Skin of body (tissue), 2 donors: ENCODE results near the gene PTPRM. TPM values are rescaled to one million over a fixed set of nuclear protein-coding genes. Genes with fewer than 3 reads are reported as not detected.

ENCODE experiments used
- DNase-seq: peaks from one replicate; lab custom pipeline; 2025; lab: John Stamatoyannopoulos, UW
- total RNA-seq: library from RNA; depleted of rRNA; stranded (reverse); fragments of >200 nt; gene quantifications from one replicate; pipeline ENCODE4 v1.2.3, GENCODE V29; 2014

Gene PTPRM
- total RNA-seq, 1 donor from 2014 or later: 46.3 TPM

DNA sequence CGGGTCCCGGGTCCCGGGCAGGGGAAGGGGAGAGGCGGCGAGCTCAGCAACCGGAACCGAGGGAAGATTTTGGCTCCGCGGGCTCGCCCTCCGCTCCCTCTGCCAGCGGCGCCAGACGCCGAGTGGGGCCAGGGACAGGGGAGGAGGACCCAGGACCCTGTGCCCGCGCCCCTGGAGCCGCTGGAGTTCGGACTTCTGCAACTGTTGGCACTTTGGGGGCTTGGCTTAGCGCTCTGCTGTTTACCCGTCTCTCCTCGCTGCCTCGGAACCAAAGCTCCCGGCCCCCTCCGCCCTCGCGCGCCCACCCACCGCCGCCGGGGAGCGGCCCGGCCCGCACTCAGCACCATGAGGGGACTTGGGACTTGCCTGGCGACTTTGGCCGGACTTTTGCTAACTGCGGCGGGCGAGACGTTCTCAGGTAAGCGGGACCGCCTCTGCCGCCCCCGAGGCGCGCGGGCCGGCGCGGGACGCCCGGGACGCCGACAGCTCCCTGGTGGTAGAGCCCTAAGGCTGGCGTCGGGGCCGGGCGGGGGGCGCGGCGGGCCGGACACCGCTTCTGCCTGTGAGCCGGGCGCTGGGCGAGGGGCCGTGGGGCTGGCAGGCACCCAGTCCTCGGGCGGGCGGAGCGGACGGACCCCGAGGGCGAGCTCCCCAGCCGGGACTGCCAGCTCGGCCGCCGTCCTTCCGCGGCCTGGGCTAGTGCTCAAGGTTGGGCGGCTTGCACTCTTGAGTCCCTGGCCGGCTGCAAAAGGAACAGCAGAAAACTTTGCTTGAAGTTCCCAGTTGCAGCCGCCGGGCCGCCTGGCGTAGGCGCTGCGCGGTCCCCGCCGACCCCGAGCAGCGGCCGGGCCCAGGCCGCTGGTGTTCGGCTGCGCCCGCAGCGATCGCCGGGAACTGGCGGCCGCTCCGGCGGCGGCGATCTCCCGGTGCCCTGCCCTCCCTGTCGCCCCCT, 634 bp downstream of the PTPRM start:
- DNase-seq: no peak

DNA sequence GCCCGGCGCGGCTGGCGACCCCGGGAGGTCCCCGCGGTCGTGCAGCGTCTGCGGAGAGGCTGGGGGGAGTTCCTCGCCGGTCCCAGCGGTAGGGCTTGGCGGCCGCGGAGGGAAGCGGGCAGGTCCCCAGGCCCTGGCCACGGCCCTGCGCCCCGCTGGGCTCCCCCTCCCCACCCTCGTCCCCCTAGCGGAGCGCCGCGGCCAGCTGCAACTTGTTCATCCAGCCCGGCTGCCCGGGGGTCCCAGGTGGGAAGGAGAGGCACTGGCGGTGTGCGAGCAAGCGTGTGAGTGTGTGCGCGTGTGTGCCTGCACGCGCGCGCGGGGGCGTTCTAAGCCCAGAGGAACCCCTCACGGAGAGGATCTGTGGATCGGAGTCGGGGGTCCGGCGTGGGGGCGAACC, 1.3 kb downstream of the PTPRM start:
- DNase-seq: no peak

DNA sequence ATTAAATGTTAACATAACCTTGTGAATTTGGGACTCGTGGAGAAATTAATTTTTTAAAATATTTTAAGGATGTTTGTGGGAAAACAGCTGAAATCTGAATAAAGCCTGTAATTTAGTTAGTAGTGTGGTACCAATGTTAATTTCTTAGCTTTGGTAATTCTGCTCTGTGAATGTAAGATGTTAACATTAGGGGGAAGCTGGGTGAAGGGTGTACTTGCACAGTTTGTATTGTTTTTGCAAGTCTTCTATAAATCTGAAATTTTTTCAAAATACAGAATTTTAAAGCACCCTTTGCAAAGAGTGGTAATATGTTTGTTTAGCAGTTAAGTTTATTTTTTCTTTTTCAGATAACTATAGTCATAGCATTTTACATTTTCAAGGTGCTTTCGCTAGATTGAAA, 4.5 kb downstream of the PTPRM start:
- DNase-seq: no peak

DNA sequence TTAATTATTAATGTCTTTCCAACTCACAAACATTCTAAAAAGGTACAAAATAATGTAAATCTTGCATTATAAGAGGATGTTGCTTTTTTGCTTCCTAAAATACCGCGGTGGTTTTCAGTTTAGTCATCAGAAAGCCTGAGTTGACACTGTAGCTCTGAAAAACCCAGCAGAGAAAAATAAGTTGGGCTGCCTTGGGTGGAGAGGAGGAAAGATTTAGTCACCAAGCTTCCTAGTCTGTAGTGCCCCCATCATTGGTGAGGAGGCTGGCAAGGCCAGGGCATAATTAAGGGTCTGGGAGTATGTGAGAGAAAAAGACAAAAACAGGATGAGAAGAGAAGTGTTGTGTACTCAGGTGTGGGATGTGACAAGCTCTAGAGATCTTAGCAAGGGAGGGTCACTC, 5.7 kb downstream of the PTPRM start:
- DNase-seq: no peak

DNA sequence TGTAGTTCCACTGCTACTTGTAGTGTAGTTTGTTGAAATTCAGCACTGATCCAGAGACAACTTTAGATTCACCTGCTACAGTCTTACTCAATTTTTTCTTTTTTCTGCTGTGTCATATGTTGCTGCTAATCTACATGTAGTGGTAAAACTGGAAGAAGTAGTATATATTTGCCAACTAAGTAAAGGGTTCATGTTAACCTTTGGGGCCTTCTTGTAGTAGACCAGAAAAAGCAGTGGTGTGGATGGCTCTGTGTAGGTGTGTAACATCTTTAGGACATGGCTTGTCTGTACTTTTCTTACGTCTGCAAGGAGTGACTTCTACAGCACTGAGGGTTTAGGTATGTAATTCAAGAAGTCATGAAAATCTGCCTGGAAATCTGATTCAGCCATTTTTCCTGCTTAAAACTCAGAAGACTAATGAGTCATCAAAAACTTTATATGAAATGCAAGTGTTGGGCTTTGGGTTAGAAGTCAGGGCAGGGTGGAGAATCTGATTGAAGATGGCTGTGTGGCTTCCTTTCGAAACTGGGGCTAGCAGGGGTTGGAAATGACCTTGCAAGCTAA, 8.4 kb downstream of the PTPRM start:
- DNase-seq: no peak

DNA sequence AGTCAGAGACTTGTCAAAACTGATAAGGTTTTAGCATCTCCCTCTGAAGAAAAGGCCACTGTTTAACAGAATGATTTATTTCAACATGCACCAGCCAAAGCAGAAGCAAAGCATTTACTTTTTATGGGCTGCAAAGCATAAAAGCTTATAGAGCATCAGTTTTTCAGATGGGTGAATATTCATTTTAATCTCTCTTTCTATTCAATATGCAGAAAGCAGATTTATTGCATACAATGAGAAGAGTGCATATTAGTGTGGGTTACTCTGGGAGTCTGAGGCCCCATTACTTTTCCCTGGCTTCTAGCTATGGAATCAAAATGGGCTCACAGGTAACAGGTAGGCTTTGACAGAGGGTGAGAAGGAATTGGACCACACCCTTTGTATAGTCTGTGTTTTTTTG, 9.0 kb downstream of the PTPRM start:
- no peak for DNase-seq

DNA sequence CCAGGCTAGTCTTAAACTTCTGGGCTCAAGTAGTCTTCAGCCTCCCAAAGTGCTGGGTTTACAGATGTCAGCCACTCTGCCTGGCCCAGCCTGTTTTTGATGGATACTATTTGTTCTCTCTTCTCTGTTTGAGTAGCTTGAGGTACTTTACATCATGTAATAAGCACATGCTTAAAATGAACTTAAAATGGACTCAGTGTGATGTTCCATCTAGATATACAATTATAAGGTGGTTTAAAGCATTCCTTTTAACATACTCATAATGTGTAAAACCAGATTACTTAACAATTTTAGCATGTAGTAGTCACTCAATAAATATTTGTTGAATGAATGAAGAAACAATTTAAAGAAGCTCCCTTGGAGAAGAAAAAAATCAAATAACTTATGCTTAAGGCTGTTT, 9.6 kb downstream of the PTPRM start:
- DNase-seq: no peak

DNA sequence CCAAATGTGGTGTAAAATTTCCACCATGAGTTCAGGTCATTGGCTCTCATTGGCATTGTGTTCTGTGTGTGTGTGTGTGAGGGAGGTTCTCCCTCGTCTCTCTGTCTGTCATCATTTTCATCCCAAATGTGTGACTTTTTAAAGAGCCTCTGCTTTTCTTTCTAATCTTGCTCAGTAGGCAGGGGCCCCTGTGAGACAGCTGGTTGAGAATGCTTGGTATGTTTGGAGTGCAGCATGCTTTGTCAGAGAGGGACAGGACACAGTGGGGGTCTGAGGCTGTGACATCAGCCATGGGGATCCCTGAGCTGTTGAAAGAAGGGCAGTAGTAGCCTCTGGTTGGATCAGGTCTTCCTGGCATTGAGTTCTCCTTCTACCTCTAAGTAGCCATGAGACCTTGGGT, 10.6 kb downstream of the PTPRM start:
- no peak for DNase-seq

DNA sequence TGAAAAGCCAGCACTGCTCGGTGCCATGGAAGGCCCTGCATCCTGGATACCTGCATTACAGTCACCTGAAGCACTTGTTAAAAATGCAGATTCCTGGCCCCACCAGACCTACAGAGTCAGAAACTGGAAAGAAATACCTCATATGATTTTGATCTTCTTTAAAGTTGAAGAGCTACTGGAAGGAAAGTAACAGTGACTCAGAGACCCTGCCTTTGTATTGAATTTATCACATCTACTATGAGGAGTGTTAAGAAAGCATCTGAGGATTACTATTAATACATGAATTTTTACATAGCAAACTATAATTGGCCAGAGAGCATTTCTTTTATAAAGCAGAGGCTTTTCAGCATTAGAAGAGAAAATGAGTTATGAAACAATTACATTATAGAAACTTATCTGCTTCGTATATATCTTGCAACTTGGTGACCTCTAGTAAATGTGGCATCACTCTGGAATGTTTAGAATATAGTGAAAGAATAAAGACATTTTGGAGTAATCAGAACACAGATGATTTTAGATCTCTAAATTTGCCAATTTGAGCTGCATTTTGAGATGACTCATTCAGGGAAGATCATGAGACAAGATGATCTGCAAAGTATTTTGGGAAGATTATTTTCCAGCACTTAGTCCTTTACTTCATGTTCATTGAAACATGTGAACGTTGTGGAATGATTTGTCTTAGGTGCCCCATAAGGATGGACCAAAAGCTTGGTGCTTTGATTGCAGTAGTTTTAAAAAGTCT, 12.2 kb downstream of the PTPRM start:
- no peak for DNase-seq

DNA sequence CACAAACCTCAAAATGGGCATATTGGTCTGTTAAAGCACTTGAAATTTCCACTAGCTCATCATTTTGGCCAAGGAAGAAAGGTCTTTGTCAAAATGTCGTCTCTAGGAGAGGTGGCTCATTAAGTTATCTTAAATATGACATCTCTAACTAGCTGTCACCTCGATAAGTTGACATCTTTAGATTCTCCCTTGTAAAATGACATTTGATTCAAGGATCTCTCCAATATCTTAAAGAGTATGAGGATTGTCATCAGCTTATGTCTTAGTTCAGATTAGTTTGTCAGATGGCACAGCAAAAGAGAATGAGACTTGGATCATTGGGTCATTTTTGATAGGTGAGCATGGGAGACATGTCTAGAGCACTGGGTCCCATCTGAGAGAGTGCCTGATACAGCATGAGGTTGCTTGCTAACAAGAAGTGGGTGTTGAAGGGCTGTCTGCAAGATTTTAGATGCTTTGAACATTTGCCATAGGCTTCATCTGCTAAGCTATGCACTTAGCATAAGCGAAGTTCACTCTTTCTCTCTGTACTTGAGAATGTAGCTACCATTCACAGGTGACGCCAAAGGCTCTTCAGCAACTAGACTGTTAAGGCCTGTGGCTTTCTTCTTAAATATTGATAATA, 12.9 kb downstream of the PTPRM start:
- DNase-seq: no peak

DNA sequence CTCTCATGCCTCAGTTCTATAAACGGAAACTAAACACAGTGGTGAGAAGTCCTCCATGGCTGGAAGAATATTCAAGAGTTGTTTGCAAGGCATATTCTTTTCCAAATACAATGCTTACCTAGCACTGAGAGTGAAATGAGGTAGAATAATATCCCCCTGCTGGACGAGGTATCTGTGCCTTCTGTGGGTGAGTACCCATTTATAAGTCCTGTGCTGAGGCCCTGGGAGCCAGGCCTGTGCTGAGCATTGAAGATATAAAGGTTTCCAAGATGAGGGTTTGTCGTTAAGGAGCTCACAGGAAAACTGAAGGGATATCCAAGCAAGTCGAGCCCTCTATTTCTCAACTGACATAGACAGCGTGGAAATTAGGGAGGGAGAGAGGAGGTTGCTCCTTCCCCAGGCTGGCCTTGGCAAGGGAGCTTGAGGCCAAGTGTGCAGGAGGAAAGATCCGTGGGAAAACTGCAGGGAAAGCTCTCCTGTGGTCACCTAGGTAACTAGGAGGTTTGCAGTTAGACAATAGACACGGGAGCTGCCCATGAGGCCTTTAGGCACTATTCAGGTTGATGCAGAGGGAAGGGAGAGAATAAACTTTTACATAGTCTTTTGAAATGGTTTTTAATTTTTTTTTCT, 17.6 kb downstream of the PTPRM start:
- no peak for DNase-seq

DNA sequence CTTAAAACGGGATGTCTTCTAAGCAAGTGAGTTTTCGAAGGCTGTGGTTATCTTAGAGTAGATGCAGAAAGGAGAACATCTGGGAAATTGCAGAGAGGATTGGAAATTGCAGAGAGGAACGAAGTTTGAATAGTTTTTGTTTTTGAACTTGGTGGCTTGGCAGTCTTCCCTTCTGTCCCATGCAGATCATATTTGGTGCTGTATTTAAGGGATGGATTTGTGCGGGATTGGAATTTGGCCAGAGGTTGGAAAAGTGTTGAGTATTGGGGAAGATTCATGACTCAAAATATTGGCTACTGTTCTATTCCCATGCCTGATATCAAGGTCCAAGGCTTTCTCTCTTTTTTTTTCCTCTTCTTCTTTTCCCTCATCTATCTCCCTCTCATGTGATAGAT, 18.2 kb downstream of the PTPRM start:
- no peak for DNase-seq

DNA sequence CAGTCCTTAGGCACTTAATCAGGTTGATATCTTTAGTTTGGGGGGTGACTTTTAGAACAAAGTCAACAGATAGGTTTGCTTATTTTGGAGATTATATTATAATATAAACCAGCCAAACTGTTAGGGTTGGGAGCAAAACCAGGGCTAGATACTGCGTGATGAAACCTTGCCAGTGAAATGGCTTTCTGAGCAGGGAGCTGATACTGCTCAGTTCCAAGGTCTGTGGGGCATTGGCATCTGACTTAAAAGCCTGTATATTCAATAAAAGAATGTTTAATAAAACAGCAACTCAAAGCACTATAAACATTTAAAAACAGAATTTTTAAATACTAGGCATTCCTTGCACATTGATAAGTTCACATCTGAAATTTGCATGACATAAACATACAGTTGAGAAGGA, 19.3 kb downstream of the PTPRM start:
- no peak for DNase-seq

DNA sequence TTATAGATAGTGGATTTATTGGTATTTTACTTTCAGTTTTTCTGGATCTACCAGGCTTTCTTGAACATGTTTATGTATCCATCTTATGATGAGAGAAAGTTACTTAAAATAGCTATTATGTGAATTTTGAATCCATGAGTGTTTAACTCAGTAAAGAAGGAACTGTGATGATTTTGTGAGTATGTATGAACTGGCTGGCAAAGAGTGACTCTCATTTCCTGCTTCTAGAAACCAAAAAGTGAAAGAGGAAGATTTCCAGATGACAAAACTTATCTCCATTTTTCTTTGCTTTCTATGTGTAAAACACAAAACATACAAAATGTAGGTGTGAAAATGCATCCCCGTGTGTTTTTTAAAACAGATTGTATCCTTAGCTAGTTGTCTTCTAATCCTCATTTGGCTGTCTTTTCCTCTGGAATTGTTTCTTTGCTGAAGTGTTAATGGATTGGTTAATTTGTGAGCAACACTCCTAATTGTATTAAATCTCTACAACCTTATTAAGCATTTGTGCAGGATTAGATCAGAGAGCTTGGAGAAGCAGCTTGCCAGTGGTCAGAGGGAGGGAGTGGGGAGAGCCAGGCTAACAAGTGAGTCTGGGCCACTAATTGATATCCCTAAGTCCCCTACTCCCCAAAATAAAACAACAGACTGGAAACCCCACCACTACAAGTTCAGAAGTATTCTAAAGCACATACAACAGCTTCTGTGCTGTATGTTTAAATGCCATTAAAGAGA, 23.9 kb downstream of the PTPRM start:
- no peak for DNase-seq

DNA sequence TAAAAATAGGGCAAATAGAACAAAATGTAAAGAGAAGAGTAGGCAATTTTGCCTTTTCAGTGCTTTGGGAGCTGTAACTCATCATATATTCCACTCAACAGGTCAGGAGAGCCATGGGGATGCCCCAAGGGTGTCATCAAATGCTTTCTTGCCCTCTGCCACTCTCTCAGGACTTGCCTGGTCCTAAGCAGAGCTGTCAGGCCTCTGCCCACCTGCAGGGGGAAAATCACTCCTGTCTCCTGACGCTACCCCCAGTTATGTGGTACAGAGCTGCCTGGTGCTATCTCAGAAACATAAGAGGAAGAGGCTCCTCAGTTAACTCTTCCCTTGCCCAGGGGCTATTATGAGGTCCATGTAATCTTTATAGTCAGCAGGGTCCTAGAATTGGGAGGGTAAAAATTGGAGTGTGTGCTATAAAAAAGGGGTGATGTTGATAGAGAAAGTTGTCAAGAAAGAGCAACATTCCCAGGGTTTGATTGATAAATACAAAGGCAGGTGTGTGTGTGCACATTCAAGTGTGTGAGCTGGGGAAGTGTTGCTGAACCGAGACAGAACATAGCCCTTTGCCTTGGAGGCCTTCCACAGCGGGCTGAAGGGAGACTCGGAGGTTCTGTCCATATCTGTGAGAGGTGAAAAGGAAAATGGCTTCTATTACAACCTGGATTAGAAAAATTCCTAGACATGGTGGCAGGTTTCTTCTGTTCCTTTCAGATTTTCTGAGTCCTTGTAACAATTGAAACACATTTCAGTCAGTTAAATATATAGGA, 25.4 kb downstream of the PTPRM start:
- no peak for DNase-seq

DNA sequence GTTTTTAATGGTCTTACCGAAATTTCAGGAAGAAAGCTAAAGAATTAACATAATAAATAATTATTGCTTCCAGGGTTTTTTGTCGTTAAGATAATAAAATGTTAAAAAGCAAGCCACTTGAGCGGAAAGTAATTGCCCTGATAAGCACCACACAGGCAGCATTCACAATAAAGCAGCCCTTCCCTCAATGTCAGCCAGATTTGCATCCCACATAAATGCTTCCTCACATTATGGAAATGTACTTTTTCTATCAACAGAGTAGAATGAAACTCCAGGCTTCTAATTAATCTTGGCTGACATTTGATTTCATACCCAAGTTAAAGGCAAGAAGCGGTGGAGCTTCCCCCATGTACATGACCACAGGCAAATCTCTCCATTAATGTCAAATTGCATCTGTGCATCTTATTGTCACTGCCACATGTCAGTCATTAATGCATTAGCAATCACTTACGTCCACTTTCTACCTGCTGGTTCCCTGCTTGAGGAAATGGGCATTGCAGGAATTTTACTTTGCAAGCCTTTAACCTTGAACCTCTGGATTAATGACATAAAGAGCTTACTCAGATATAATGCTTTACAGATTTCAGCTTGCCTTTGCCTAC, 26.2 kb downstream of the PTPRM start:
- DNase-seq: no peak

DNA sequence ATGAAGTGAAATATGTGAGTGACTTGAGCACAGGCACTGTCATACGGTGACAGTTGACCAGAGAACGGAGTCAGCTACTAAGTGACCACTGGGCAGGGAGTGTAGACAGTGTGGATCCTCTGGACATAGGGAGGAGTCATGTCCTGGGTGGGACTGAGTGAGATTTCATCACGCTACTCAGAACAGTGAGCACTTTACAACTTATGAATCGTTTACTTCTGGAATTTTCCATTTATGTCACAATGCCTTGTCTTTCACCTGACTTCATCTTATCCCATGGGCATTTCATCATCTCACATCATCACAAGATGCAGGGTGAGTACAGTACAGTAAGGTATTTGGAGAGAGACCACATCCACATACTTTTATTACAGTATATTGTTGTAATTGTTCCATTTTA, 29.0 kb downstream of the PTPRM start:
- DNase-seq: no peak

DNA sequence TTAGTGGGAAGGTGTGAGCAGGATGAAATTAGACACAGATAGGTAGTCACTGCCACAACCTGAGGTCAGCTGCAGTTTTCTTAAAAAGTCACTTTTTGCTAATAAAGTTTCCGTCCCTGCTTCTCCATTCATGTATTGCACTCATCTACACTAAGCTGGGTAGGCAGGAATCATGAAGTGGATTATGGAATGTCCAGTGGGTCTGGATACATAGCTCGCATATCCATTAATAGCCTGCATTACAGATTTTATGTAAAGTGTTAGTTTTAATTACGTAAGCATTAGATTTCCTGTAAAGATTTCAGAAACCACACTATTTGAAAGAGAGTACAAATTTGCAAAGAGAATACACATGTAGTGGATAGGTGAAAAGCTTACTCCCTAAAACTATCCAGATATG, 30.4 kb downstream of the PTPRM start:
- no peak for DNase-seq

DNA sequence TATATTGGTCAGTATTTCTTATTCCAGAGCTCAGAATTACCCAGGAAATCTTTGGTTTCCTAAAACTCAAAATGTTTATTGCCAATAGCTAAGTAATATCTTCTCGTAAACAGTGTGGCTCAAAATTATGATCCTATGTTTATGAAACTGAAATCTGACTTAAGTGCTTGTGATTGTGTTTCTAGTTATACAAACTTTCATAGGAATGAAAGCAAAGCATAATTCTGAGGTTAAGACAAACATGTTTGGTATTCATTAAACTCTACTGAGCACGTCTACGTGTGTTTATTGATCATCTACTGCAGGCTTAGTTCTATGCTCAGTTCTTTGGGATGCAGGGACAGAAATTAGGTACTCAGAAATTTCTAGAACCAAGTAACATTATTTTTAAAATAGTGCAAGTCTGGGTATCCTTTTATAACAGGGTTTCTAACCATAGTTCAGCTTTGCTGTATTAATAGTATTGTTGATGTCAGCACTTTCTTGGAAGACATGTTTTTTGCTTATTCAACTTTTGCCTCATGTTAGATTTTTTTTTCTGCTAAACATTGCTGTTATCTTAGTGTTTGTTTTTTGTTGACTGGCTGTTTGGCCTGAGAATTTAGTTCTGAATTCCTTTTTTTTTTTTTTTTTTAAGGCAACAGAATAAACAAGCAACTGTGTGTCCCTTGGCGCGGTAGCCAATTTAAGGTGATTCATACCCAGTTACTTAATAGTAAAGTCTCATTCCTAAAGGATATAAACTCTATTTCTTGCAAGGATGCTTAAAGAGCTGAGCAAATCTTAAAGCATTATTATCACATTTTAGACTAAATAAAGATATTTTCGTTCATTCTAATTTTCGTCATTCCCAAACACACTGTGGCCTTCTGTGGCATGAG, 31.3 kb downstream of the PTPRM start:
- DNase-seq: no peak
